A673 (cell line): ENCODE measurements around the gene KCNQ1OT1. TPM values are rescaled to one million over a fixed set of nuclear protein-coding genes. Genes with fewer than 3 reads are reported as not detected.

ENCODE experiments used
- BruUV-seq: library from RNA; stranded (reverse); fragments of 400-500 nt; replicated peaks from 2 replicates; lab custom pipeline; 2021; lab: Mats Ljungman, UMichigan
- CTCF ChIA-PET: fragments of 300-600 bp; sonication (Branson Sonifier 250); formaldehyde crosslinking; loops from one replicate; lab custom pipeline; 2022; ENCODE audit warnings: antibody characterized with exemption; lab: Charles Lee
- POLR2A ChIA-PET: fragments of 300-600 bp; sonication (Branson Sonifier 250); formaldehyde crosslinking; loops from one replicate; lab custom pipeline; 2022; ENCODE audit warnings: antibody characterized with exemption; ENCODE audit not compliant: low non-redundant PET; lab: Charles Lee
- DNase-seq: peaks from one replicate; pipeline ENCODE4 v3.0.0-alpha.2; 2015; ENCODE audit warnings: low spot score
- H3K27ac ChIP-seq: fragments of 200-600 bp; sonication (generic); 2 replicates; pipeline ENCODE4 v1.5.1; 2016; ENCODE audit warnings: mixed run types, low read depth, mild to moderate bottlenecking, mixed read lengths, antibody characterized with exemption, low read length; ENCODE audit not compliant: poor library complexity, severe bottlenecking
- H3K27me3 ChIP-seq: fragments of 200-600 bp; sonication (generic); replicated peaks from 2 replicates; pipeline ENCODE4 v1.6.1; 2017; ENCODE audit warnings: mixed run types, low read depth, mild to moderate bottlenecking, mixed read lengths, antibody characterized with exemption, low read length; ENCODE audit not compliant: insufficient read depth, poor library complexity
- H3K36me3 ChIP-seq: fragments of 200-600 bp; sonication (generic); 2 replicates; pipeline ENCODE4 v1.6.1; 2016; ENCODE audit warnings: mixed run types, mild to moderate bottlenecking, mixed read lengths, antibody characterized with exemption, low read length; ENCODE audit not compliant: insufficient read depth, poor library complexity, severe bottlenecking
- H3K4me1 ChIP-seq: fragments of 200-600 bp; sonication (generic); 2 replicates; pipeline ENCODE4 v1.6.1; 2017; ENCODE audit warnings: mixed run types, mild to moderate bottlenecking, mixed read lengths, antibody characterized with exemption, low read length; ENCODE audit not compliant: insufficient read depth, poor library complexity, severe bottlenecking
- H3K4me3 ChIP-seq: fragments of 200-600 bp; sonication (generic); 2 replicates; pipeline ENCODE4 v1.5.1; 2016; ENCODE audit warnings: low read depth, mixed run types, mild to moderate bottlenecking, mixed read lengths, low read length; ENCODE audit not compliant: poor library complexity, severe bottlenecking
- H3K9me3 ChIP-seq: fragments of 200-600 bp; sonication (generic); 2 replicates; pipeline ENCODE4 v1.6.1; 2016; ENCODE audit warnings: mixed run types, low read depth, mild to moderate bottlenecking, mixed read lengths, antibody characterized with exemption, low read length; ENCODE audit not compliant: poor library complexity, severe bottlenecking
- EZH2 ChIP-seq: fragments of 200-600 bp; sonication (generic); IDR thresholded peaks from 2 replicates; pipeline ENCODE4 v1.6.1; 2017; ENCODE audit warnings: borderline replicate concordance, low read depth, mild to moderate bottlenecking, mixed read lengths, antibody characterized with exemption, low read length; ENCODE audit not compliant: poor library complexity, severe bottlenecking
- intact Hi-C: fragments of 100-400 bp; cut with micrococcal nuclease; formaldehyde crosslinking; loops from one replicate; pipeline ENCODE4 v1.10.0; 2022; ENCODE audit not compliant: unreplicated experiment
- total RNA-seq: library from RNA; stranded (reverse); gene quantifications from 2 replicates; pipeline ENCODE4 v1.2.3, GENCODE V29; 2021
- TF ChIP-seq, protein P1 (sequence below): fragments of 300-800, 200-600 bp; sonication (generic); conservative IDR thresholded peaks from 2 replicates; pipeline ENCODE4 v1.5.1; 2017; ENCODE audit warnings: low read depth, mild to moderate bottlenecking, antibody characterized with exemption, low read length, moderate library complexity, mixed read lengths

The KCNQ1OT1 gene
- total RNA-seq, 1 experiment from 2014 or later: 4.0 TPM

DNA sequence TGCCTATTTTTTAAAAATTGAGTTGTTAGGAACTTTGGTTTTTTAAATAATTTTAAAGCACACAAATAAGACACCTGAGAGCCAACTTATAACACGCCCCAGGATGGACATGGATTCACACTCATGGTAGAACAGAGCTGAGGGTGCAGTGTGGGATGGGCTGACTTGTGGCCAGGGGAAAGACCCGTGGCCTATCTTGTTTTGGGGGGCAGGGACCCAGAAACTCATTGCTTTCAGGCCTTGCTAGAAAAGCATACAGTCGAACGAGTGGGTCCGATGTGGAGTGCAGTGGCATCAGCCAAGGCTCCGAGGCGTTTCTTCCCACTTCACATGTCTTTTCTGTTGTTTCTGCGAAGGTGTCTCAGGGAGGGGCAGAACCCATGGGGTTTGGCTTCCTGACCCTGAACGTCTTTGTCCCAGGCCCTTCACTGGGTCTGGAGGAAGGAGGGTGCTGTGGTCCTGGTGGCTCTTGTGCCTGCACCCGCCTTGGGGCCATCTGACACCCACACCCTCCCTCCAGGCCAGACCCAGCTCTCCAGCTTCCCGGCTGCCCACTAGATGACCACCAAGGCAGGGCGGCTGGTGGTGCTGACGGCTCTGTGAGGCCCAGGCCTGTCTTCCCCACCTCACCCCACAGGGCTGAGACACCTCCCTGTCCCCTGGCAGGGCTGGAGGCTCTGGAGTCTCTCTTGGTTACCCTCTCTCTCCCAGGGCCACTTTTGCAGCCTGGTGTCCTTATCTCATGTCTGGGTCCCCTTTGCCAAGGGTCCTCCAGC is 134.2 kb downstream of the KCNQ1OT1 start:
- H3K27ac ChIP-seq: no peak overlapping the region
- H3K36me3 ChIP-seq: no peaks in the 10 kb centered on the region
- no peak for DNase-seq
- TF ChIP-seq EZH2: no peak
- TF ChIP-seq, protein P1, sequence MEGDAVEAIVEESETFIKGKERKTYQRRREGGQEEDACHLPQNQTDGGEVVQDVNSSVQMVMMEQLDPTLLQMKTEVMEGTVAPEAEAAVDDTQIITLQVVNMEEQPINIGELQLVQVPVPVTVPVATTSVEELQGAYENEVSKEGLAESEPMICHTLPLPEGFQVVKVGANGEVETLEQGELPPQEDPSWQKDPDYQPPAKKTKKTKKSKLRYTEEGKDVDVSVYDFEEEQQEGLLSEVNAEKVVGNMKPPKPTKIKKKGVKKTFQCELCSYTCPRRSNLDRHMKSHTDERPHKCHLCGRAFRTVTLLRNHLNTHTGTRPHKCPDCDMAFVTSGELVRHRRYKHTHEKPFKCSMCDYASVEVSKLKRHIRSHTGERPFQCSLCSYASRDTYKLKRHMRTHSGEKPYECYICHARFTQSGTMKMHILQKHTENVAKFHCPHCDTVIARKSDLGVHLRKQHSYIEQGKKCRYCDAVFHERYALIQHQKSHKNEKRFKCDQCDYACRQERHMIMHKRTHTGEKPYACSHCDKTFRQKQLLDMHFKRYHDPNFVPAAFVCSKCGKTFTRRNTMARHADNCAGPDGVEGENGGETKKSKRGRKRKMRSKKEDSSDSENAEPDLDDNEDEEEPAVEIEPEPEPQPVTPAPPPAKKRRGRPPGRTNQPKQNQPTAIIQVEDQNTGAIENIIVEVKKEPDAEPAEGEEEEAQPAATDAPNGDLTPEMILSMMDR: no peak
- no TSS peak for BruUV-seq
- intact Hi-C loops: no loop called here
- no peak overlapping the region for H3K4me3 ChIP-seq
- POLR2A ChIA-PET: no interaction called here
- no peaks in the 10 kb centered on the region for H3K27me3 ChIP-seq
- H3K9me3 ChIP-seq: no peaks in the 10 kb centered on the region
- H3K4me1 ChIP-seq: no peaks in the 10 kb centered on the region
- CTCF ChIA-PET: no interaction called here

- H3K4me1 ChIP-seq: no peaks in the 10 kb centered on the region
- ChIA-PET CTCF (no interaction called here), POLR2A (no interaction called here)
- H3K27ac ChIP-seq: no peak overlapping the region
- no peak for DNase-seq
- H3K4me3 ChIP-seq: no peak overlapping the region
- BruUV-seq: no TSS peak
- no peaks in the 10 kb centered on the region for H3K36me3 ChIP-seq
- TF ChIP-seq EZH2: no peak
- TF ChIP-seq, protein P1: no peak
- intact Hi-C loops: no loop called here
- H3K9me3 ChIP-seq: no peaks in the 10 kb centered on the region
- no peaks in the 10 kb centered on the region for H3K27me3 ChIP-seq
These were observed 135.0 kb downstream of the KCNQ1OT1 start for GRCh38 chr11:2564588-2565425.

GRCh38 chr11:2564008-2564530 is 135.7 kb downstream of the KCNQ1OT1 start:
- H3K4me1 ChIP-seq: no peaks in the 10 kb centered on the region
- H3K27ac ChIP-seq: no peak overlapping the region
- POLR2A ChIA-PET: no interaction called here
- no TSS peak for BruUV-seq
- H3K4me3 ChIP-seq: no peak overlapping the region
- TF ChIP-seq, protein P1: no peak
- no peak for TF ChIP-seq EZH2
- H3K9me3 ChIP-seq: no peaks in the 10 kb centered on the region
- H3K36me3 ChIP-seq: no peaks in the 10 kb centered on the region
- CTCF ChIA-PET: no interaction called here
- intact Hi-C loops: no loop called here
- DNase-seq: no peak
- H3K27me3 ChIP-seq: no peaks in the 10 kb centered on the region
